Measurements from ENCODE around the gene TNS3. TPM values are rescaled to one million over a fixed set of nuclear protein-coding genes. Genes with fewer than 3 reads are reported as not detected.
A peak's percentile ranks its signal among the peaks of the same experiment; 100 is the strongest.

Gene TNS3
- polyA plus RNA-seq, 3 donors = 5.2 to 30.3 (median 7.9) TPM

DNA sequence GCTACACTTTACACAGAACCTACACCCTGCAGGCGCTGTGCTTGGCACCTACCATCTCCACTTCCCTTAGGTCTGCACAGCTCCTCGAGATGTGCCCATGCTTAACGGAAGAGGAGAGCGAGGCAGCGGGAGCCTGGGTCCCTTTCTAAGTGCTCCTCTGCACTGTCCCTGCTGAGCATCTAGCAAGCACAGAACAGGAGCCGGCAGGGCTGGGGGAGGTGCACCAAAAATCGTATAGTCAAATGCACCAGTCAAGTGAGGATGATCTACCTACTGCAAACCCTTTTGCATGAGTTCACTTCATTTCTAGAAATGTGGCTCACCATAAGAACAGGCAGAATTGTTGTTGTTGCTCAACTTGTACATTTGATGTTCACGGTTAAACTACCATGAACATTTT, 267.7 kb downstream of the TNS3 start:
- Histone ChIP-seq H3K27ac (ENCODE audit: low read depth in 1 of 2, low read length in 2 of 2) (no peak overlapping the region), H3K4me1 (ENCODE audit: control insufficient read depth in 1 of 2, insufficient read depth in 2 of 2, low read length in 2 of 2) (no peaks in the 10 kb centered on the region), H3K27me3 (ENCODE audit: control insufficient read depth in 2 of 2, insufficient read depth in 2 of 2, low read length in 2 of 2) (no peaks in the 10 kb centered on the region), H3K4me3 (replicated peaks in 1 of 3; ENCODE audit: low read depth in 2 of 3, low read length in 3 of 3) (no peak overlapping the region), H3K36me3 (replicated peaks in 1 of 2; ENCODE audit: control insufficient read depth in 1 of 2, insufficient read depth in 2 of 2, low read length in 2 of 2) (peaks cover 41 to 89% of the 10 kb centered on the region in 2 donors), H2AFZ (ENCODE audit: insufficient read depth, low read depth, low read length, poor library complexity, severe bottlenecking) (no peak overlapping the region), H3K9me3 (replicated peaks in 1 of 2; ENCODE audit: control insufficient read depth in 1 of 2, insufficient read depth in 1 of 2, low read length in 2 of 2) (peaks cover 3% of the 10 kb centered on the region in 2 donors), H3K9ac (ENCODE audit: insufficient read depth, low read length, poor library complexity, severe bottlenecking) (no peak overlapping the region), H3K4me2 (replicated peaks; ENCODE audit: extremely low read depth, low read length, poor library complexity, severe bottlenecking) (no peak overlapping the region), H3K79me2 (ENCODE audit: insufficient read depth, low read length) (no peaks in the 10 kb centered on the region), H4K20me1 (ENCODE audit: insufficient read depth, low read length) (peaks cover 13% of the 10 kb centered on the region)
- Mint-ChIP-seq H3K27ac (peak overlapping the region in 2 of 7 donors; percentile 35 to 60), H3K4me3 (no peak overlapping the region), H3K9me3 (peaks cover 0 to 10% (median 5%) of the 10 kb centered on the region in 7 donors), H3K36me3 (peaks cover 65 to 93% of the 10 kb centered on the region in 2 donors), H3K27me3 (ENCODE audit: low read depth in 3 of 3) (no peaks in the 10 kb centered on the region), H3K4me1 (no peaks in the 10 kb centered on the region)
- intact Hi-C loops (cut with micrococcal nuclease) = no loop called here
- WGBS (ENCODE audit: insufficient coverage) = 95% methylated on average over 8 of the region's 8 CpGs
- TF ChIP-seq, protein P1, sequence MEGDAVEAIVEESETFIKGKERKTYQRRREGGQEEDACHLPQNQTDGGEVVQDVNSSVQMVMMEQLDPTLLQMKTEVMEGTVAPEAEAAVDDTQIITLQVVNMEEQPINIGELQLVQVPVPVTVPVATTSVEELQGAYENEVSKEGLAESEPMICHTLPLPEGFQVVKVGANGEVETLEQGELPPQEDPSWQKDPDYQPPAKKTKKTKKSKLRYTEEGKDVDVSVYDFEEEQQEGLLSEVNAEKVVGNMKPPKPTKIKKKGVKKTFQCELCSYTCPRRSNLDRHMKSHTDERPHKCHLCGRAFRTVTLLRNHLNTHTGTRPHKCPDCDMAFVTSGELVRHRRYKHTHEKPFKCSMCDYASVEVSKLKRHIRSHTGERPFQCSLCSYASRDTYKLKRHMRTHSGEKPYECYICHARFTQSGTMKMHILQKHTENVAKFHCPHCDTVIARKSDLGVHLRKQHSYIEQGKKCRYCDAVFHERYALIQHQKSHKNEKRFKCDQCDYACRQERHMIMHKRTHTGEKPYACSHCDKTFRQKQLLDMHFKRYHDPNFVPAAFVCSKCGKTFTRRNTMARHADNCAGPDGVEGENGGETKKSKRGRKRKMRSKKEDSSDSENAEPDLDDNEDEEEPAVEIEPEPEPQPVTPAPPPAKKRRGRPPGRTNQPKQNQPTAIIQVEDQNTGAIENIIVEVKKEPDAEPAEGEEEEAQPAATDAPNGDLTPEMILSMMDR (IDR thresholded peaks at IDR 0.05) = no peak
- DNase-seq = no peak

DNA sequence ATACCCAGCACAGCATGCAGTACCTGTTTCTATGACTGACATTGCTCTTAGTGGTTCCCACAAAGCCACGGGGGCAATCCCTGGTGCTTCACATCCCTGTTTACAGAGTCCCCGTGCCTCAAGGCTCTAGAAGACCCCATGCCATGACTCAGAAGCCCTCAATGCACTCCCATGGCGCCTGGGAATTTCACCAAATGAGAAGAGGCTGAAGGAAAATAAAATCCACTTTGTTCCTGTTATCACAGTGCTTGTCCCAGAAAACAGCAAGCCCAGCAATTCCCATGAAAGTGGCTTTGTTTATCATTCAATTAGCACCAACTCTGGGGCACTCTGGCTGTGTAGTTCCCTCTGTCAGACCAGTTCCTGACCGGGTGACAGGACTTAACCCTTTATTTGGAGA, 268.3 kb downstream of the TNS3 start:
- 74% methylated on average over 2 of the region's 4 CpGs for WGBS (ENCODE audit: insufficient coverage)
- TF ChIP-seq, protein P1 (IDR thresholded peaks at IDR 0.05) = no peak

More for the DNA sequence above, 268.3 kb downstream of the TNS3 start:
- Histone ChIP-seq H3K27me3 (ENCODE audit: control insufficient read depth in 2 of 2, insufficient read depth in 2 of 2, low read length in 2 of 2) (no peaks in the 10 kb centered on the region), H3K27ac (ENCODE audit: low read depth in 1 of 2, low read length in 2 of 2) (no peak overlapping the region), H3K9me3 (replicated peaks in 1 of 2; ENCODE audit: control insufficient read depth in 1 of 2, insufficient read depth in 1 of 2, low read length in 2 of 2) (peaks cover 3% of the 10 kb centered on the region in 2 donors), H3K36me3 (replicated peaks in 1 of 2; ENCODE audit: control insufficient read depth in 1 of 2, insufficient read depth in 2 of 2, low read length in 2 of 2) (peaks cover 34 to 88% of the 10 kb centered on the region in 2 donors), H4K20me1 (ENCODE audit: insufficient read depth, low read length) (peaks cover 13% of the 10 kb centered on the region), H3K79me2 (ENCODE audit: insufficient read depth, low read length) (no peaks in the 10 kb centered on the region), H3K4me3 (replicated peaks in 1 of 3; ENCODE audit: low read depth in 2 of 3, low read length in 3 of 3) (no peak overlapping the region), H3K4me1 (ENCODE audit: control insufficient read depth in 1 of 2, insufficient read depth in 2 of 2, low read length in 2 of 2) (no peaks in the 10 kb centered on the region), H2AFZ (ENCODE audit: insufficient read depth, low read depth, low read length, poor library complexity, severe bottlenecking) (no peak overlapping the region), H3K9ac (ENCODE audit: insufficient read depth, low read length, poor library complexity, severe bottlenecking) (no peak overlapping the region), H3K4me2 (replicated peaks; ENCODE audit: extremely low read depth, low read length, poor library complexity, severe bottlenecking) (no peak overlapping the region)
- peaks cover 64 to 93% of the 10 kb centered on the region in 2 donors for H3K36me3 Mint-ChIP-seq
- no peak for DNase-seq
- H3K4me1 Mint-ChIP-seq = no peaks in the 10 kb centered on the region
- no peaks in the 10 kb centered on the region for H3K27me3 Mint-ChIP-seq (ENCODE audit: low read depth in 3 of 3)
- no peak overlapping the region for H3K27ac Mint-ChIP-seq
- H3K9me3 Mint-ChIP-seq = peaks cover 0 to 10% (median 5%) of the 10 kb centered on the region in 7 donors
- H3K4me3 Mint-ChIP-seq = no peak overlapping the region
- intact Hi-C loops (cut with micrococcal nuclease) = no loop called here

Data from CD14-positive monocyte (primary cell).